ENCODE data around the gene TRAM2. TPM values are rescaled to one million over a fixed set of nuclear protein-coding genes. Genes with fewer than 3 reads are reported as not detected.

The TRAM2 gene
- total RNA-seq, 1 experiment from 2014 or later: 21.2 TPM

DNA sequence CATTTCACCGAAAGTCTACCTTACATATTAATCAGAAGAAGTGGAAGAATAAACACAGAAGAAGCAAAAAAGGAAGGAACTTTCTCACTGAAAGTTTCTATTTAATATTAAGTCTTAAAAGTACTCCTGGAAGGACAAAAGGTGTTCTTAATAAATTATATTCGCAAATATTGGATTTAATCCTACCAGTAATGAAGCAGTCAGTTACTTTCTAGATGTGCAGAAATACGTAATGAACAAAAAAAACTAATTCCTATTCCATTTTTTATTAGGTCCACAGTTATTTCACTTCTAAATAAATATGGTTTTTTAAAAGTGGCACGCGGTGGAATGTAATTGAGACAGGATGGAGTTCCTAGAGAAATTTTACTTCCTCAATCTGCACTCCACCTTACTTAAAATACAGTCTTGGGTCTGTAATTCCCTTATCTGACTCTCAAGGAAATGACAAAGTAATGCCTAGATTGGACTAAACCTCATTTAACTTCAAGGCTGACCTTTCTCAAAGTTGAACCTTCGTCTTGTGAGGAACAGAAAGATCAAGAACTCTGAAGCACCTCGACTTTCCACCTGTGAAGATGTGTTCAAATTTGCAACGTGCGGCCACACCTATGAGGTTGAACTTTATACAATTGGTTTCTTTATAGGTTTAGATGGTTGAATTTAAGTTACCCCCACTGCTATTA is 1.1 kb upstream of the TRAM2 start:
- Histone ChIP-seq H2BK120ac (ENCODE audit: low read depth, low read length, poor library complexity, severe bottlenecking) (no peak overlapping the region), H3K18ac (ENCODE audit: insufficient read length, low read depth, low read length) (no peak overlapping the region), H4K91ac (ENCODE audit: insufficient read length, low read depth, low read length) (no peak overlapping the region), H3K23ac (ENCODE audit: insufficient read length, low read depth, low read length) (no peak overlapping the region), H4K8ac (replicated peaks; ENCODE audit: insufficient read length, low read depth, low read length) (no peak overlapping the region), H3K23me2 (ENCODE audit: insufficient read length, low read depth, low read length, poor library complexity, severe bottlenecking) (peaks cover 12% of the 10 kb centered on the region), H3K4me1 (ENCODE audit: insufficient read depth, low read length) (peaks cover 14% of the 10 kb centered on the region), H2BK5ac (ENCODE audit: insufficient read length, low read length) (no peak overlapping the region), H3K14ac (ENCODE audit: insufficient read depth, low read length) (peak overlapping the region; percentile 91; the same call in 1 of the 2 replicates), H3K9me3 (ENCODE audit: control insufficient read depth, low read depth, low read length) (no peaks in the 10 kb centered on the region), H2BK15ac (ENCODE audit: low read depth, low read length) (no peak overlapping the region), H2BK20ac (ENCODE audit: low read depth, low read length, poor library complexity, severe bottlenecking) (no peak overlapping the region), H3K27ac (ENCODE audit: insufficient read length, low read depth, low read length) (peak overlapping the region; percentile 54), H2BK12ac (ENCODE audit: insufficient read length, low read depth, low read length) (no peak overlapping the region), H3K27me3 (ENCODE audit: insufficient read depth, low read length) (no peaks in the 10 kb centered on the region), H4K20me1 (ENCODE audit: control insufficient read depth, insufficient read depth, insufficient read length) (no peaks in the 10 kb centered on the region), H3T11ph (ENCODE audit: low read length) (no peak overlapping the region), H3K9ac (ENCODE audit: extremely low read depth, insufficient read length, low read length) (peak overlapping the region; percentile 85), H4K5ac (ENCODE audit: insufficient read length, low read depth, low read length) (no peak overlapping the region), H2AK5ac (ENCODE audit: insufficient read length, low read length) (no peak overlapping the region), H3K56ac (ENCODE audit: insufficient read length, low read depth, low read length) (no peak overlapping the region), H3K79me2 (ENCODE audit: insufficient read depth, low read length) (no peaks in the 10 kb centered on the region; the same call in 1 of the 2 replicates), H3K4ac (ENCODE audit: low read depth, low read length) (no peak overlapping the region), H2AFZ (ENCODE audit: low read length) (no peak overlapping the region), H3K79me1 (ENCODE audit: insufficient read depth, low read depth, low read length, poor library complexity, severe bottlenecking) (peaks cover 4% of the 10 kb centered on the region), H3K4me2 (ENCODE audit: insufficient read depth, insufficient read length, low read length) (peak overlapping the region; percentile 76)
- Mint-ChIP-seq H3K27me3 (ENCODE audit: low read depth) (peaks cover 3% of the 10 kb centered on the region; the same call in 1 of the 2 replicates), H3K36me3 (ENCODE audit: insufficient read depth in 1 of 3, low read depth in 3 of 3) (no peaks in the 10 kb centered on the region; a peak in 1 of 7 replicates), H3K4me3 (peak overlapping the region; percentile 80 to 92), H3K4me1 (peaks cover 40 to 42% of the 10 kb centered on the region in 2 experiments), H3K9me3 (no peaks in the 10 kb centered on the region; a peak in 1 of 5 replicates), H3K27ac (peak overlapping the region; percentile 86 to 98 (median 97))
- no peak for DNase-seq
- no CpG with 5 or more reads among the region's 9 CpGs for WGBS (ENCODE audit: extremely low coverage, insufficient read length, low lambda C conversion rate)
- TF ChIP-seq, protein P1, sequence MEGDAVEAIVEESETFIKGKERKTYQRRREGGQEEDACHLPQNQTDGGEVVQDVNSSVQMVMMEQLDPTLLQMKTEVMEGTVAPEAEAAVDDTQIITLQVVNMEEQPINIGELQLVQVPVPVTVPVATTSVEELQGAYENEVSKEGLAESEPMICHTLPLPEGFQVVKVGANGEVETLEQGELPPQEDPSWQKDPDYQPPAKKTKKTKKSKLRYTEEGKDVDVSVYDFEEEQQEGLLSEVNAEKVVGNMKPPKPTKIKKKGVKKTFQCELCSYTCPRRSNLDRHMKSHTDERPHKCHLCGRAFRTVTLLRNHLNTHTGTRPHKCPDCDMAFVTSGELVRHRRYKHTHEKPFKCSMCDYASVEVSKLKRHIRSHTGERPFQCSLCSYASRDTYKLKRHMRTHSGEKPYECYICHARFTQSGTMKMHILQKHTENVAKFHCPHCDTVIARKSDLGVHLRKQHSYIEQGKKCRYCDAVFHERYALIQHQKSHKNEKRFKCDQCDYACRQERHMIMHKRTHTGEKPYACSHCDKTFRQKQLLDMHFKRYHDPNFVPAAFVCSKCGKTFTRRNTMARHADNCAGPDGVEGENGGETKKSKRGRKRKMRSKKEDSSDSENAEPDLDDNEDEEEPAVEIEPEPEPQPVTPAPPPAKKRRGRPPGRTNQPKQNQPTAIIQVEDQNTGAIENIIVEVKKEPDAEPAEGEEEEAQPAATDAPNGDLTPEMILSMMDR (conservative IDR thresholded peaks at IDR 0.05): no peak

All from H9 (cell line).